HL-60 (cell line): Measurements from ENCODE around the gene RALGPS2.

Source experiments
- POLR2AphosphoS5 ChIP-seq: IDR thresholded peaks from 2 replicates; pipeline ENCODE4 v1.6.1; 2012; ENCODE audit warnings: low read depth
- TF ChIP-seq, protein P1 (sequence below): IDR thresholded peaks from one replicate; pipeline ENCODE4 v1.5.1; 2011; ENCODE audit warnings: low read length, control low read depth, inconsistent platforms; ENCODE audit not compliant: insufficient read depth
- TF ChIP-seq, protein P2 (sequence below): IDR thresholded peaks from 2 replicates; pipeline ENCODE4 v1.6.1; 2012; ENCODE audit warnings: low read depth; ENCODE audit not compliant: insufficient replicate concordance

DNA sequence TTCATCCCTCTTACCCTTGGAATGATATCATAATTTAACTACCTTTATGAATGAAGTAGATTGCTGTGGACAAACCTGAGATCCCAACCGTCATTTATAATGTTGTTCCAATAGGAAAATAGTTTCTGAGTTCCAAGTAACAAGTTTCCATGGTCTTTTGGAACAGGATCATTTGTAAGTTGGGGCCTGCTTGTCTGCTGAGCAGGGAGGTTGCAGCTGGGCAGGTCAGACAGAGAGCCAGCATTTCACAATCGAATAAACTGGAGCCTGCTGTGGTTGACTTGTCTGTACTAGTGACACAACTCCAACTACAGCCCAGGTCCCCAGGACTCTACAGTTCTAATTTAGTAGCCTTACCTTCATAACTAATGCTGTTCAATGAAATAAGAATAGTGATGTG lies 18.6 kb upstream of the RALGPS2 start:
- TF ChIP-seq, protein P1, sequence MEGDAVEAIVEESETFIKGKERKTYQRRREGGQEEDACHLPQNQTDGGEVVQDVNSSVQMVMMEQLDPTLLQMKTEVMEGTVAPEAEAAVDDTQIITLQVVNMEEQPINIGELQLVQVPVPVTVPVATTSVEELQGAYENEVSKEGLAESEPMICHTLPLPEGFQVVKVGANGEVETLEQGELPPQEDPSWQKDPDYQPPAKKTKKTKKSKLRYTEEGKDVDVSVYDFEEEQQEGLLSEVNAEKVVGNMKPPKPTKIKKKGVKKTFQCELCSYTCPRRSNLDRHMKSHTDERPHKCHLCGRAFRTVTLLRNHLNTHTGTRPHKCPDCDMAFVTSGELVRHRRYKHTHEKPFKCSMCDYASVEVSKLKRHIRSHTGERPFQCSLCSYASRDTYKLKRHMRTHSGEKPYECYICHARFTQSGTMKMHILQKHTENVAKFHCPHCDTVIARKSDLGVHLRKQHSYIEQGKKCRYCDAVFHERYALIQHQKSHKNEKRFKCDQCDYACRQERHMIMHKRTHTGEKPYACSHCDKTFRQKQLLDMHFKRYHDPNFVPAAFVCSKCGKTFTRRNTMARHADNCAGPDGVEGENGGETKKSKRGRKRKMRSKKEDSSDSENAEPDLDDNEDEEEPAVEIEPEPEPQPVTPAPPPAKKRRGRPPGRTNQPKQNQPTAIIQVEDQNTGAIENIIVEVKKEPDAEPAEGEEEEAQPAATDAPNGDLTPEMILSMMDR: no peak
- TF ChIP-seq POLR2AphosphoS5: no peak
- TF ChIP-seq, protein P2, sequence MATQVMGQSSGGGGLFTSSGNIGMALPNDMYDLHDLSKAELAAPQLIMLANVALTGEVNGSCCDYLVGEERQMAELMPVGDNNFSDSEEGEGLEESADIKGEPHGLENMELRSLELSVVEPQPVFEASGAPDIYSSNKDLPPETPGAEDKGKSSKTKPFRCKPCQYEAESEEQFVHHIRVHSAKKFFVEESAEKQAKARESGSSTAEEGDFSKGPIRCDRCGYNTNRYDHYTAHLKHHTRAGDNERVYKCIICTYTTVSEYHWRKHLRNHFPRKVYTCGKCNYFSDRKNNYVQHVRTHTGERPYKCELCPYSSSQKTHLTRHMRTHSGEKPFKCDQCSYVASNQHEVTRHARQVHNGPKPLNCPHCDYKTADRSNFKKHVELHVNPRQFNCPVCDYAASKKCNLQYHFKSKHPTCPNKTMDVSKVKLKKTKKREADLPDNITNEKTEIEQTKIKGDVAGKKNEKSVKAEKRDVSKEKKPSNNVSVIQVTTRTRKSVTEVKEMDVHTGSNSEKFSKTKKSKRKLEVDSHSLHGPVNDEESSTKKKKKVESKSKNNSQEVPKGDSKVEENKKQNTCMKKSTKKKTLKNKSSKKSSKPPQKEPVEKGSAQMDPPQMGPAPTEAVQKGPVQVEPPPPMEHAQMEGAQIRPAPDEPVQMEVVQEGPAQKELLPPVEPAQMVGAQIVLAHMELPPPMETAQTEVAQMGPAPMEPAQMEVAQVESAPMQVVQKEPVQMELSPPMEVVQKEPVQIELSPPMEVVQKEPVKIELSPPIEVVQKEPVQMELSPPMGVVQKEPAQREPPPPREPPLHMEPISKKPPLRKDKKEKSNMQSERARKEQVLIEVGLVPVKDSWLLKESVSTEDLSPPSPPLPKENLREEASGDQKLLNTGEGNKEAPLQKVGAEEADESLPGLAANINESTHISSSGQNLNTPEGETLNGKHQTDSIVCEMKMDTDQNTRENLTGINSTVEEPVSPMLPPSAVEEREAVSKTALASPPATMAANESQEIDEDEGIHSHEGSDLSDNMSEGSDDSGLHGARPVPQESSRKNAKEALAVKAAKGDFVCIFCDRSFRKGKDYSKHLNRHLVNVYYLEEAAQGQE: no peak
